BE2C (cell line): ENCODE results near the gene TMEM140.

Source experiments
- DNase-seq: peaks from one replicate; pipeline ENCODE4 v3.0.0-alpha.2; 2020
- H3K27me3 ChIP-seq: fragments of 250-450 bp; sonication (Bioruptor Pico); 2 replicates; pipeline ENCODE4 v1.5.1; 2020; ENCODE audit warnings: mild to moderate bottlenecking
- H3K36me3 ChIP-seq: fragments of 250-450 bp; sonication (Bioruptor Pico); 2 replicates; pipeline ENCODE4 v1.5.1; 2020; ENCODE audit warnings: mild to moderate bottlenecking
- H3K4me1 ChIP-seq: fragments of 250-450 bp; sonication (Bioruptor Pico); 2 replicates; pipeline ENCODE4 v1.5.1; 2020
- H3K4me3 ChIP-seq: 2 replicates; pipeline ENCODE4 v1.5.1; 2011; ENCODE audit warnings: low read depth, low read length
- H3K9me3 ChIP-seq: fragments of 250-450 bp; sonication (Bioruptor Pico); 2 replicates; pipeline ENCODE4 v1.5.1; 2020
- TF ChIP-seq, protein P1 (sequence below): IDR thresholded peaks from 2 replicates; pipeline ENCODE4 v1.5.1; 2012; ENCODE audit warnings: mild to moderate bottlenecking, low read depth, low read length

TMEM140 gene

DNA sequence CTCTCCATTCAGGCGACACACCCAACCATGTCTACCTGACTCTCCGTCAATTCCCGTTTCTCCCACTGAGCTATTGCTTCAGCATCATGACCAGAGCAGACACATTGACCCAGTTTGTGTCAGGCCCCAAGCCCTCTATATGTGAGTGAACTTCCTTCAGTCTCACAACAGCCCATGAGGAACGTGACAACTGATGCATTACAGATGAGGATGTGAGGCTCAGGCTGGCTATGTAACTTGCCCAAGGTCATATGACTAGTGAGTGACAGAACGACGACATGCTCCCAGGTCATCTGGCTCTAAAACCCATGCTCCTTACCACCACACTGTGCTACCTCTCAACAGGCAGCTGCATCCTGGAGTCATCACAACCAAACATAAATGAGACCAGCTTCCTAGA, 3.7 kb downstream of the TMEM140 start:
- Histone ChIP-seq H3K9me3 (0 out of 2 replicates have a peak, but pooled peaks cover under 1% of the 10 kb centered on the region), H3K36me3 (no peaks in the 10 kb centered on the region), H3K4me1 (peaks cover 2% of the 10 kb centered on the region; the same call in 1 of the 2 replicates), H3K4me3 (no peak overlapping the region), H3K27me3 (no peaks in the 10 kb centered on the region)
- no peak for DNase-seq
- TF ChIP-seq, protein P1, sequence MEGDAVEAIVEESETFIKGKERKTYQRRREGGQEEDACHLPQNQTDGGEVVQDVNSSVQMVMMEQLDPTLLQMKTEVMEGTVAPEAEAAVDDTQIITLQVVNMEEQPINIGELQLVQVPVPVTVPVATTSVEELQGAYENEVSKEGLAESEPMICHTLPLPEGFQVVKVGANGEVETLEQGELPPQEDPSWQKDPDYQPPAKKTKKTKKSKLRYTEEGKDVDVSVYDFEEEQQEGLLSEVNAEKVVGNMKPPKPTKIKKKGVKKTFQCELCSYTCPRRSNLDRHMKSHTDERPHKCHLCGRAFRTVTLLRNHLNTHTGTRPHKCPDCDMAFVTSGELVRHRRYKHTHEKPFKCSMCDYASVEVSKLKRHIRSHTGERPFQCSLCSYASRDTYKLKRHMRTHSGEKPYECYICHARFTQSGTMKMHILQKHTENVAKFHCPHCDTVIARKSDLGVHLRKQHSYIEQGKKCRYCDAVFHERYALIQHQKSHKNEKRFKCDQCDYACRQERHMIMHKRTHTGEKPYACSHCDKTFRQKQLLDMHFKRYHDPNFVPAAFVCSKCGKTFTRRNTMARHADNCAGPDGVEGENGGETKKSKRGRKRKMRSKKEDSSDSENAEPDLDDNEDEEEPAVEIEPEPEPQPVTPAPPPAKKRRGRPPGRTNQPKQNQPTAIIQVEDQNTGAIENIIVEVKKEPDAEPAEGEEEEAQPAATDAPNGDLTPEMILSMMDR = no peak

DNA sequence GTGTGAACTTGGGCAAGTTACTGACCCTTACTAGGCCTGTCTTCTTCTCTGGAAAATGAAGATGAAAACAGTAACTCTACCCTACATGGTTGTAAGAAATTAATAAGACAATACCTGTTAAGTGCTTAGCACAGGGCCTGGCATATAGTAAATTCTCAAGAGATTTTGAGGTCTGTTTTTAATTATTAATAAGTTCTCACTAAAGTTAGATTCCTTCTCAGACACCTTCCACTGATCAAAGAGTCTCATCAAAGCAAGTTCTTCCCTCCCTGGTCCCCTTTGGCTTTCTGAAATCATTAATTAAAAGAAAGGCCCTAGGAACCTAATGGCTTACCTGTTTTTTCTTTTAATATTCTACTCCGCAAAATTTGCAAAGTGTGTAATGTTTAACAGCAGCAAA, 4.6 kb downstream of the TMEM140 start:
- no peaks in the 10 kb centered on the region for H3K36me3 ChIP-seq
- H3K27me3 ChIP-seq = no peaks in the 10 kb centered on the region
- H3K4me3 ChIP-seq = no peak overlapping the region
- H3K4me1 ChIP-seq = no peaks in the 10 kb centered on the region
- TF ChIP-seq, protein P1 = no peak
- DNase-seq = no peak
- peaks cover 6% of the 10 kb centered on the region for H3K9me3 ChIP-seq

DNA sequence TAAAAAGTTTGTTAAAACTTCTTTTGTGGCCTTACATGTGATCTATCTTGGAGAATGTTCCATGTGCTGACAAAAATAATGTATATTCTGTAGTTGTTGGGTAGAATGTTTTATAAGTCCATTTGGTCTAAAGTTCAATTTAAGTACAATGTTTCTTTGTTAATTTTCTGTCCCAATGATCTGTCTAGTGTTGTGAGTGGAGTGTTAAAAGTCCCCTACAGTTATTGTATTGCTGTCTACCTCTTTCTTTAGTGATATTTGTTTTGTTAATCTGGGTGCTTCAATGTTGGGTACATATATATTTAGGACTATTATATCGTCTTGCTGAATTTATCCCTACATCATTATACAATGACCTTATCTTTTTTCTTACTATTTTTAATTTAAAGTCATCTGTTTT, 6.9 kb downstream of the TMEM140 start:
- Histone ChIP-seq H3K36me3 (no peaks in the 10 kb centered on the region), H3K4me3 (no peak overlapping the region), H3K9me3 (peaks cover 13% of the 10 kb centered on the region), H3K27me3 (no peaks in the 10 kb centered on the region), H3K4me1 (no peaks in the 10 kb centered on the region)
- DNase-seq = no peak
- TF ChIP-seq, protein P1 = no peak

DNA sequence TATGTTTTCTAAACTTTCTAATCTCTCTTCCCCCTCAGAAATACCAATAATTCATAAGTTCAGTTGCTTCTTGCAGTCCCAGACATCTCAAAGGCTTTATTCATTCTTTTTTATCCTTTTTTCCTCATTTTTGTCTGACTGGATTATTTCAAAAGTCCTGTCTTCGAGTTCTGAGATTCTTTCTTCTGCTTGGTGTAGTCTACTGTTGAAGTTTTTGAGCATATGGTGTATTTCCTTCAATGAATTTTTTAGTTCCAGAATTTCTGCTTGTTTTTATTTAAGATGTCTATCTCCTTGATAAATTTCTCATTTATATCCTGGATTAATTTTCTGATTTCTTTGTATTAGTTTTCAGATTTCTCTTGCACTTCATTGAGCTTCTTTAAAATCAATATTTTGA, 8.4 kb downstream of the TMEM140 start:
- Histone ChIP-seq H3K36me3 (no peaks in the 10 kb centered on the region), H3K27me3 (no peaks in the 10 kb centered on the region), H3K4me1 (no peaks in the 10 kb centered on the region), H3K9me3 (peaks cover 13% of the 10 kb centered on the region), H3K4me3 (no peak overlapping the region)
- TF ChIP-seq, protein P1 = no peak
- DNase-seq = no peak

DNA sequence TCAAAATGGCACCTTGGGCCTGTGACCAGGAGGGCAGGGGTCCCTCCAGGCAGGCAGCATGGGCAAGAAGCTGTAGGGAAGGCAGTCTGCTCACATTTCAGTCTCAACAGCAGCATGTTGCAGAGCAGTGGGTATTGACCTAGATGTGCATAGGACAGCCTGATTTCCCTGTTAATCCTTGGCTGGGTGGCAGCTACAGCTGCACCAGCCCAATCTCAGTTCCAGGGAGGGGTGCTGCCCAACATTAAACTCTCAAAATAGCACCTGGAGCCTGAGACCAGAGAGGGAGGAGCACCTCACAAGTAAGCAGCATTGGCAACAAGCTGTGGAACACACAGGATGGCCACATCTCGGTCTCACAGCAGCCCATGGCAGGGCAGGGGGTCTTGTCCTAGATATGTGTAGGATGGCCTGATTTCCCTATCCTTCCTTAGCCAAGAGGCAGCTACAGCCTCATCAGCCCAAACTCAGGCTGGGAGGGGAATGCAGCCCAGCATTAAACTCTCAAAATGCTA, 10.3 kb downstream of the TMEM140 start:
- no peaks in the 10 kb centered on the region for H3K4me1 ChIP-seq
- H3K36me3 ChIP-seq = peaks cover 4% of the 10 kb centered on the region; the same call in 1 of the 2 replicates
- TF ChIP-seq, protein P1 = no peak
- DNase-seq = no peak
- no peaks in the 10 kb centered on the region for H3K27me3 ChIP-seq
- H3K9me3 ChIP-seq = peaks cover 13% of the 10 kb centered on the region
- no peak overlapping the region for H3K4me3 ChIP-seq

DNA sequence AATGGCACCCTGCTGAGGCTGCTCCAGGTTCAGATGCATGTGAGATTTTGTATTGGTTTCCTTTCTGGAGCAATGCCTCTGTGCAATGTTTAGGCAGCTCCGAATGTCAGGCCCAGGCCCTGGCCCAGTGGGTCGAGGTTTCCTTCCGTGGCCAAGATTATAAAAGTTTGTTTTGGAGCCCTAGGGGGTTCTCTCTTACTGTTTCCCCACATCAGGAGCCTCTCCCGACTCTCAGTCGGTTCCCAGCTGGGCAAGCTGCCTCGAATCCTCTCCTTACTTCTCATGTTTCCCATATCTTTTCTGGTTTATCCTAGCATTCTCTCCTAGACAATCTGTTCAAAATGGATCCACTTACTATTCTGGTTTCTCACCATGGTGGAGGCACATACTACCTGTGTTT, 11.0 kb downstream of the TMEM140 start:
- Histone ChIP-seq H3K9me3 (peaks cover 13% of the 10 kb centered on the region), H3K36me3 (peaks cover 4% of the 10 kb centered on the region; the same call in 1 of the 2 replicates), H3K4me1 (no peaks in the 10 kb centered on the region), H3K27me3 (no peaks in the 10 kb centered on the region), H3K4me3 (no peak overlapping the region)
- TF ChIP-seq, protein P1 = no peak
- DNase-seq = no peak
